ENCODE data around the gene IKZF1. TPM values are rescaled to one million over a fixed set of nuclear protein-coding genes. Genes with fewer than 3 reads are reported as not detected.

IKZF1 gene
- total RNA-seq (under 0.01 TPM in 1 of 2 replicates, not detected in the other), polyA plus RNA-seq (0.01 TPM in 1 of 2 replicates, not detected in the other), polyA minus RNA-seq (ENCODE audit: low replicate concordance) (not detected in 2 replicates)
- polyA plus RNA-seq (2012): not detected in 2 replicates

GRCh38 chr7:50304129-50304910 is at the start of gene IKZF1:
IKZF1 (plus strand) TSS chr7:50304716; CDS start chr7:50319062, 14,346 bp downstream.
- Histone ChIP-seq H3K79me2 (ENCODE audit: control insufficient read depth, insufficient read depth, low read length) (no peaks in the 10 kb centered on the region), H3K27me3 (ENCODE audit: control insufficient read depth, insufficient read depth, low read length) (peaks cover 19% of the 10 kb centered on the region), H2AFZ (ENCODE audit: low read length) (no peak within 1 kb of the TSS), H3K27ac (ENCODE audit: insufficient read depth, low read length) (no peak within 1 kb of the TSS), H3K4me1 (ENCODE audit: control insufficient read depth, extremely low read depth, insufficient read depth, low read length) (no peaks in the 10 kb centered on the region), H3K4me2 (ENCODE audit: extremely low read depth, insufficient read depth, low read length) (no peak within 1 kb of the TSS), H4K20me1 (ENCODE audit: control insufficient read depth, extremely low read depth, insufficient read depth, low read length) (no peaks in the 10 kb centered on the region), H3K36me3 (ENCODE audit: control insufficient read depth, insufficient read depth, low read length) (no peaks in the 10 kb centered on the region), H3K9ac (ENCODE audit: insufficient read depth, low read length) (no peak within 1 kb of the TSS), H3K9me3 (ENCODE audit: control insufficient read depth, insufficient read depth, low read depth, low read length) (no peaks in the 10 kb centered on the region), H3K4me3 (replicated peaks in 1 of 4; ENCODE audit: control extremely low read depth in 1 of 4, insufficient read depth in 1 of 4, low read depth in 3 of 4, low read length in 4 of 4) (no peak within 1 kb of the TSS)
- DNase-seq (ENCODE audit: low read depth in 2 of 2): no peak
- TF ChIP-seq EZH2 (IDR thresholded peaks at IDR 0.05; ENCODE audit: low read length, missing control alignments) (no peak), CTCF (conservative IDR thresholded peaks at IDR 0.05 in 1 of 2, IDR thresholded peaks at IDR 0.05 in 1 of 2; ENCODE audit: low read depth in 1 of 2, low read length in 2 of 2) (no peak)

- Histone ChIP-seq H3K9me3 (ENCODE audit: control insufficient read depth, insufficient read depth, low read depth, low read length) (no peaks in the 10 kb centered on the region), H3K27me3 (ENCODE audit: control insufficient read depth, insufficient read depth, low read length) (no peaks in the 10 kb centered on the region), H3K9ac (ENCODE audit: insufficient read depth, low read length) (no peak overlapping the region), H4K20me1 (ENCODE audit: control insufficient read depth, extremely low read depth, insufficient read depth, low read length) (no peaks in the 10 kb centered on the region), H3K4me1 (ENCODE audit: control insufficient read depth, extremely low read depth, insufficient read depth, low read length) (no peaks in the 10 kb centered on the region), H3K36me3 (ENCODE audit: control insufficient read depth, insufficient read depth, low read length) (no peaks in the 10 kb centered on the region), H3K27ac (ENCODE audit: insufficient read depth, low read length) (no peak overlapping the region), H3K4me2 (ENCODE audit: extremely low read depth, insufficient read depth, low read length) (no peak overlapping the region), H3K79me2 (ENCODE audit: control insufficient read depth, insufficient read depth, low read length) (no peaks in the 10 kb centered on the region), H2AFZ (ENCODE audit: low read length) (no peak overlapping the region), H3K4me3 (replicated peaks in 1 of 4; ENCODE audit: control extremely low read depth in 1 of 4, insufficient read depth in 1 of 4, low read depth in 3 of 4, low read length in 4 of 4) (no peak overlapping the region)
- TF ChIP-seq CTCF (conservative IDR thresholded peaks at IDR 0.05 in 1 of 2, IDR thresholded peaks at IDR 0.05 in 1 of 2; ENCODE audit: low read depth in 1 of 2, low read length in 2 of 2) (no peak), EZH2 (IDR thresholded peaks at IDR 0.05; ENCODE audit: low read length, missing control alignments) (no peak)
- DNase-seq (ENCODE audit: low read depth in 2 of 2): no peak
Observed at GRCh38 chr7:50261593-50261992, 42.9 kb upstream of the IKZF1 start.

- H4K20me1 ChIP-seq (ENCODE audit: control insufficient read depth, extremely low read depth, insufficient read depth, low read length): no peaks in the 10 kb centered on the region
- H3K27me3 ChIP-seq (ENCODE audit: control insufficient read depth, insufficient read depth, low read length): no peaks in the 10 kb centered on the region
- H2AFZ ChIP-seq (ENCODE audit: low read length): no peak overlapping the region
- no peak overlapping the region for H3K9ac ChIP-seq (ENCODE audit: insufficient read depth, low read length)
- H3K4me3 ChIP-seq (replicated peaks in 1 of 4; ENCODE audit: control extremely low read depth in 1 of 4, insufficient read depth in 1 of 4, low read depth in 3 of 4, low read length in 4 of 4): no peak overlapping the region
- no peak overlapping the region for H3K4me2 ChIP-seq (ENCODE audit: extremely low read depth, insufficient read depth, low read length)
- no peaks in the 10 kb centered on the region for H3K9me3 ChIP-seq (ENCODE audit: control insufficient read depth, insufficient read depth, low read depth, low read length)
- no peaks in the 10 kb centered on the region for H3K79me2 ChIP-seq (ENCODE audit: control insufficient read depth, insufficient read depth, low read length)
- DNase-seq (ENCODE audit: low read depth in 2 of 2): no peak
- TF ChIP-seq CTCF (conservative IDR thresholded peaks at IDR 0.05 in 1 of 2, IDR thresholded peaks at IDR 0.05 in 1 of 2; ENCODE audit: low read depth in 1 of 2, low read length in 2 of 2) (no peak), EZH2 (IDR thresholded peaks at IDR 0.05; ENCODE audit: low read length, missing control alignments) (no peak)
- H3K4me1 ChIP-seq (ENCODE audit: control insufficient read depth, extremely low read depth, insufficient read depth, low read length): no peaks in the 10 kb centered on the region
- no peaks in the 10 kb centered on the region for H3K36me3 ChIP-seq (ENCODE audit: control insufficient read depth, insufficient read depth, low read length)
- H3K27ac ChIP-seq (ENCODE audit: insufficient read depth, low read length): no peak overlapping the region
Observed at GRCh38 chr7:50262446-50262845, 42.1 kb upstream of the IKZF1 start.
